HG03139 (cell line): Measurements from ENCODE around the gene KLHL21.

Source experiments
- ATAC-seq: cut with Tn5 transposase; IDR thresholded peaks from one replicate; pipeline ENCODE4 v1.9.1; 2021; ENCODE audit not compliant: unreplicated experiment

KLHL21 gene

GRCh38 chr1:6625584-6626149, 23.0 kb upstream of the KLHL21 start:
- ATAC-seq = no peak

DNA sequence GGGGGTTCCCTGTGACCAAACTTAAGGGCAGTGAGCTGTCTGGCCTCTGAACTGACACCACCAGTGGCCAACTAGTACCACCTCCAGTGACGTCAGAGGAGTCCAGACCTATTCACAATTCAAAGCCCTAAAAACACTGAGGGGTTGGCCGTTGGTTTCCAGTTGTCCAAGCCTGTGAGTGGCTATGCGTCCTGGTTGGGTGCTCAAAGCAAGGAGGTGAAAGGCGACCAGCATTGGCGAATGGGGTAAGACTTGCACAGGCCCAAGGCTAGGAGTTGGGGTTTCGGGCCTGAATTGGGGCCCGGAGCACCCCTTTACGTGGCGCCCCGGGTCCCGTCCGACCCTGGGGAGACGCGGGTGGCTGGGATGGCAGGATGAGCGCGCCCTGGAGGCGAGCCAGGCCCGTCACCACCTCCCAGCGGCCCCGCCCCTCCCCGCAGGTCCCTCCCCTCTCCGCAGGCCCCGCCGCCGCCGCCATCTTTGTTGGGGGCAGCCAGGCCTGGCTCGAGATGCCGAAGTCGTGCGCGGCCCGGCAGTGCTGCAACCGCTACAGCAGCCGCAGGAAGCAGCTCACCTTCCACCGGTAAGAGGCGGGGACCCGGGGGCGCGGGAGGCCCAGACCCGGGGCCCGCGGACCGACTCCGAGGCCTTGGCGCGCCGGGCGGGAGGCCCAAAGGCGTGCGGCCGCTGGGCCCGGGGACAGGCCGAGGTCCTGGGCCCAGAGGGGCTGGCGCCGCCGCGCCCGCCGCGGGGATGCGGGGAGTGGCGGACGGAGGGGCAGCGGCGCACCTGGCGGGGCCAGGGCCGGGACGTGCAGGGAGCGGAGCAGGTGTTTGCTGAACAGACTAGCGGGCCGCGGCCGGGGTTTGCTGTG, 22.3 kb upstream of the KLHL21 start, which contains the start of gene THAP3:
Gene THAP3, plus strand, starts transcription at position 159 of the 874 bp plus-strand sequence. Its CDS starts 351 bp downstream, at position 510.
- peak; percentile 70 for ATAC-seq

DNA sequence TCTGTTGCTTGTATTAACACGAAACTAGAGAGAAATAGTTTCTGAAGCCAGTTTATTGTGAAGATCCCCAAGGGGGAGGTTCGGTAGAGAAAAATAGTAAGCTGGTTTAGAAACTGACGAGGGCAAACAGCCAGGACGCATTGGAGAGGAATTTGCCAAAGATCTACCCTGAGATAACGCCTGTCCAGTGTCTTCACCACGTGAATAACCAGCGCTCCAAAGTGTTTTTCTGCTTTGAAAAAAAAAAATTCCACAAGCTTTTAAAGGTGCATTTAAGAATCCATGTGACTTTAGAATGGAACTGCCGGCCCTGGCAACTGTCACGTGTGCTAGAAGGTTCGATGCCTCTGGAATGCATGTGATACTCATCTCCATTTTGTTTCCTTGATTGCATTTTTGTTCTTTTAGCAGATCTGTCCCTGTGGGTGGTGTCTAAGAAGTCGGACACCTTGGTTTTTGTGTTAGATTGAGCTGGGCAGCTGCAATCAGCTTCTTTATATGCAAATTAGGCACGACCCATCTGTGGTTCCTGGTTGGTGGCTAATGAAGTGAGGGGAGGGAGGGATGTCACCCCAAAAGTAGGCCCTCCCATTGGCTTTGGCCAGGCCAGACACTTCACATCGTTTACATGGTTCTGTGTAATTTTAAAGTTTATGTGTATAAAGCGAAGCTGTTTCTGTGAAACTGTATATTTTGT, 20.7 kb upstream of the KLHL21 start:
- no peak for ATAC-seq

- ATAC-seq = no peak
Observed at GRCh38 chr1:6622396-6623152, 19.9 kb upstream of the KLHL21 start.

DNA sequence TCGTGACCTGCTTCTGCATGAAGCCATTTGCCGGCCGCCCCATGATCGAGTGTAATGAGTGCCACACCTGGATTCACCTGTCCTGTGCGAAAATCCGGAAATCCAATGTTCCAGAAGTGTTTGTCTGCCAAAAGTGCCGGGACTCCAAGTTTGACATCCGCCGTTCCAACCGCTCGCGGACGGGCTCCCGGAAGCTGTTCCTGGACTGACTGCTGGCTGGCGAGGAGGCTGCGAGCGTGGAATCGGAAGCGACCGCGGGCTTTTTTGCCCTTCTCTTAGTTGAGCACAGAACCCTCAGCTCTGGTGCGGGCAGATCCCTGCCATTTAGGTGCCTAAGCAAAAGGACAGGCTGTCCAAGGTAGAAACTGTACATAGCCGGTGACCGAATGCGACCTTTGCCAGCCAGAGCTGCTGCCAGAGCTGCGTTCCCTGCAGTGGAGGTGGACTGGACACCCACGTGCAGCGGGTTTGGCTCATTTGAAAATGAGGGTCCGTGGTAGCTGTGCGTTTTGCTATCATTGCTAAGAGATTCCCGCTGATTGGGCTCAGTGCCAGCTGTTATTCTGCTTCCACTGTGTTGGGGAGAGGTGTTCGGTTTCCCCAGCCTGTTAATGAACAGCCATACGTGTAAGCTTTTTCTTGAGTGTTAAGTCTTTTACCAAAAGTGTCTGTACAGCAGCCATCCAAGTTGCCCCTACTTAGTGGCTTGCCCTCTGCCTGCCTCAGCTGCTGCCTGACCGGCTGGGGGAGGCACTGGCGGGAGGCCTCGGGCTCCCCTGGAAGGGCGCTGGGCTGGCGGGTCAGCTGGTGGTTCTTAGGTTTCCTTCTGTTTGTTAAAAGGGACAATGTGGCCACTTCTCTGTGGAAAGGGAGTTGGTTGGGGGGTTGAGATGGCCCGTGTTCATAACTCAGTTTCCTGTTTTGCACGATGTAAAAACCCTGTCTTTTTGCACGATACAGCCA, 19.0 kb upstream of the KLHL21 start:
- ATAC-seq = no peak

DNA sequence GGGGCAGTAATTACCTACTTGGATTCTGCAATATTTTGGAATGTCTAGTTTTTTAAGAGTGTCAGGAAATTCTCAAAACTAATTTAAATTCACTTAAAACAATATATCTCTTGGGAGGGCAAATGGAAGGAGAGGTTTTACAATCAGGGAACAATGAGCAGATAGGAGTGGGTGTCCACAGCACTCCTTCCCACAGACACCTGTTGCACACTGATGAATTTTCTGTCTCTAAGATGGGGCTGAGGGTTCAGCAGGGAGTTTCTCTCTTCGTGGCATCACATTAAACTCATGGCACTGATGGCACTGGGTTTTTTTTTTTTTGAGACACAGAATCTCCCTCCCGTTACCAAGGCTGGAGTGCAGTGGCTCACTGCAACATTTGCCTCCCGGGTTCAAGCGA, 16.4 kb upstream of the KLHL21 start:
- no peak for ATAC-seq

- ATAC-seq = no peak
Observed at GRCh38 chr1:6614929-6615785, 12.5 kb upstream of the KLHL21 start.

DNA sequence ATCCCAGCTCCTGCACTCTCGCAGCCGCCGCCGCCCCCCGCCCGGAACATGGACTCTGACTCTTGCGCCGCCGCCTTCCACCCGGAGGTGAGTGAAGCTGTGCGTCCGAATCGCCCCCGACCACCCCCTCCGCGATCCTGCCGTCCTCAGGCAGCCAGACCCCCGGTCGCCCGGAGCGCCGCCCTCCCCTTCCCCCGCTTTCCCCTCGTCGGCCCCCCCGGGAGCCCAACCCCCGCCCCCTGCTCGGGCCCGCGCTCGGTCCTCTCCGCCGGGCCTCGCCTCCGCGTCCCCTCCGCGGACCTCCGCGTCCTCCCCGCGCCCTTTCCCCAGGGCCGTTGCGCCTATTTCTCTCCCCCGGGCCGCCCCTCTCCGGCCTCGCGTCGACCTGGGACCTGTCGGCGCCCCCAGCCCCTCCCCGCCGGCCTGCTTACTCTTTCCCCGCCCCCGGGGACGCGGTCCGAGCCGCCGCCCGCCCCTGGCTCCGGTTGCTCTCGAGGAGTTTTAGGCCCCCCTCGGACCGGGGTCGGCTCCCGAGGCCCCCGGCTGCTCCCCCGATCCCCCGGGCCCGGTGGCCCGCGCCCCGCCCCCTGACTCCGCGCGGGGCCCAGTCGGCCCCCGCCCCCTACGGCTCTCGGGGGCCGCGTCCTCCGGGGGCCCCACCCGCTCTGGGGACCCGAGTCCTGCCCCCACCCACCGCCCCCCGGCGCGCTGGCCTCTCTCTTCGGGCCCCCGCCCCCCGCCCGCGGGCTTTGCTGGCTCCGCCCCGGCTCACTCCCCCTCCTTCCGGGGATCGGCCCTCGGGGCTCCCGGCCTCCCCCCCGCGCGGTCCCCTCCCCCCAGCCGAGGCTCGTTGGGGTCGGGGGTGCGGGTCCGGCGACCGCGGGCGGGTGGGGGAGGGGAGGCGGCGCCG, 11.6 kb upstream of the KLHL21 start:
- no peak for ATAC-seq

DNA sequence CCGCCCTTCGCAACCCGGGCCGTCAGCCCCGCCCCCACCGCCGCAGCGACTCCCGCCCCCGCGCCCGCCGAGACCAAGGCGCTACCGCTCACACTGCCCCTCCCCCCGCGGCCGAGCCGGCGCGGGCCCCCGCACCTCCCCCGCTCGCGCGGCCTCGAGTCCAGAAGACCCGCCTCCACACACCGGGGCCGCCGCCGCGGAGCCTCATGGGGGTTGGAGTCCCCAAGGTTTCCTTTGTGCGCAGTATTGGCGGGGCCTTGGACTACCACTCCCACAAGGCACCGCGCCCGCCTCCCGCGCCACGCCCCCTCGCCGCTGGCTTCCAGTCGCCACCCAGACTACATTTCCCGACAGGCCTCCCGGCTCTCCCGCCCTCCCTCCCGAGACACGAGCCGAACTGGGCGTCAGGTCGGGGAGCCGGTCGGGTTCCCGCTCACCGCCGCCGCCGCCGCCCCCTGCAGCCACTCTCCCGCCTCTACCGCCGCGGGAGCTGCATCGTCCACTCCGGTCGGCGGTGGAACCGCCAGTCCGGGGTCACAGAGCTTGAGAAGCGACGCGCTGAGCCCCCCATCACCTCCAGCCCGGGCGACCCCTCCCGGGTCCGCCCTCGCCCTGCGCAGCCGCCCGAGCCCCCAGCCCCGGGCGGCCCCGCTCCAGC, 10.8 kb upstream of the KLHL21 start, which contains the start of gene PHF13:
Gene PHF13, plus strand, starts transcription at position 371 of the 658 bp plus-strand sequence. CDS start 336 bp downstream, outside the sequence.
- peak; percentile 80 for ATAC-seq

DNA sequence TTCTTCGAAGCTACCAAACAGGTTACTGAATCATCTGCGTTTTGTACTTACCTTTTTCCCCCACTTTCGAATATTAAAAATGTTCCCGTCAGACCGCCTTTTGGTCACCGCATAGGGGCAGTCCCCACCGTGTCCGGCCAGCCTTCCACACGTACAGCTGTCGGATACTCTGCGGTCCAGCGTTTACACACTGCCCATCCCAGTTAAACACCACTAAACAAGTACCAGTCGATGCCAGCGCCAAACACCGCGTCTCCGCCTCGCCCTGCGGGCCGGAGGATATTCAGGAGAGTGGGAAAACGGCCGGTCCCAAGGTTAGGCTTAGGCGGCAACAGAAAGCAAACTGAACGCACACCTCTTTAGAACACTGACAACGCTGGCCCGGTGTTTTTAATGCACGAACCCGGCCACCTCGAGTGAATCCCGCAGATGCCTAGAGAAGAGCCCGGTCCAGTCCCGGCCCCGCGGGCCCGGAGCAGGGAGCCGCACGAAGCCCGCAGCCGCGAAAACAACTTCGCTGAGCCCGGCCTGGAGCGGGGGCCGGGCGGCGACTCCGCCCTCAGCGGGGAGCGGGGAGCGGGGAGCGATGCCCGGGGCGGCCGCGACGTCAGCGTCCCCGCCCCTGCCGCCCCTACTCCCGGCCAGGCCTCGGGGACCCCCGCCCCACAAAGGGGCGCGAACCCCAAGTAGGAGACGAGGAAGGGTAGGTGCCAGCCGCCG, 10.1 kb upstream of the KLHL21 start:
- peak; percentile 28 for ATAC-seq

DNA sequence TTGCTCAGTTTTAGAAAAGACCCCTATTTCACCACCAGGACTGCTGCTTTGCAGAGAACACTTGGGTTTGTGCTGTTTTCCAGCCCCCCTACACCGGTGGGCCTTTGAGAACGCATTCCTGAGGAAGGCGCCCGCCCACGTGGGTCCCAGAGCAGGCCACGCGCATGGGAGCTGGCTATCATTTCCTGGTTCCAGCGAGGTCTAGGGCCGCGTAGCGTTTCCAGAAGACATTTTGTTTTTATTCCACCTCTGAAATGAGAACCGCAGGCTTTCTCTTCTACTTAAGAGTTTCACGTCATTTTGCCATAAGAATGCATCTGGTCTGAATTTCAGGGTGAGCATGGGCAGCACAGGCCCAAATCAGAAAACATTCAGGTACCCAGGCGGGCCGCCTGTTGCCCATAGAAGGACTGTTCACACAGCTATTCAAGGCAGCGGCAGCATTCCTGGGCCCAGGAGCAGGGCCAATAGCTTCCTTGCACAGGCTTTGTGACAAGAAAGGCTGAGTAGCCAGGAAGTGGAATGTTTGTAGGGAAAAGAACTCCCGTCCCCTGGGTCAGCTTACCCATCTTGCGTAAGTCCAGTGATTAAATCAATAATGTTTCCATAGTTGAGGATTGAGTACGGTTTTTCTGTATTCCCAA, 1.4 kb upstream of the KLHL21 start:
- ATAC-seq = no peak

GRCh38 chr1:6603238-6603914, 707 bp upstream of the KLHL21 start:
- no peak for ATAC-seq

- ATAC-seq = peak; percentile 7
Observed at GRCh38 chr1:6601923-6602668, 573 bp downstream of the KLHL21 start.

- peak; percentile 27 for ATAC-seq
Observed at GRCh38 chr1:6601049-6601922, 1.4 kb downstream of the KLHL21 start.
